ENCODE data around the gene INTS6. TPM values are rescaled to one million over a fixed set of nuclear protein-coding genes. Genes with fewer than 3 reads are reported as not detected.

Gene INTS6
- total and polyA plus RNA-seq, 2 of the 4 experiments (the other 2 are of a cell fraction), result 12.9 to 42.3 TPM

GRCh38 chr13:51364404-51365008 lies 88.3 kb downstream of the INTS6 start:
- Histone ChIP-seq H3K79me1 (ENCODE audit: low read depth in 1 of 2, low read length in 2 of 2) (0 out of 4 replicates have a peak, but pooled peaks cover 0 to 2% of the 10 kb centered on the region in 2 experiments), H3K36me3 (ENCODE audit: control insufficient read depth, insufficient read depth, low read length) (peaks cover 19% of the 10 kb centered on the region), H3K9ac (ENCODE audit: low read depth, low read length) (no peak overlapping the region), H4K5ac (ENCODE audit: low read depth, low read length) (no peak overlapping the region), H3K4me3 (ENCODE audit: insufficient read depth, low read depth, low read length) (no peak overlapping the region), H3K9me3 (ENCODE audit: control insufficient read depth, insufficient read depth, low read length) (no peaks in the 10 kb centered on the region), H3K56ac (ENCODE audit: extremely low read depth, insufficient read depth, low read length) (peak overlapping the region; percentile 47; the same call in 1 of the 2 replicates), H3K23ac (ENCODE audit: low read depth, low read length) (peak overlapping the region; percentile 49; the same call in 1 of the 2 replicates), H2AFZ (replicated peaks; ENCODE audit: low read length, poor library complexity) (no peak overlapping the region), H3K9me1 (ENCODE audit: insufficient read depth, low read length) (no peaks in the 10 kb centered on the region), H3K4me2 (ENCODE audit: low read depth, low read length) (no peak overlapping the region; the same call in 1 of the 2 replicates), H3K14ac (replicated peaks; ENCODE audit: low read depth, low read length) (peak overlapping the region; percentile 64; the same call in 1 of the 2 replicates), H4K91ac (ENCODE audit: insufficient read depth, low read depth, low read length) (no peak overlapping the region), H2AK9ac (replicated peaks; ENCODE audit: low read depth, low read length, poor library complexity) (no peak overlapping the region), H2BK5ac (ENCODE audit: low read depth, low read length, poor library complexity, severe bottlenecking) (no peak overlapping the region), H4K20me1 (ENCODE audit: insufficient read depth, low read length) (no peaks in the 10 kb centered on the region; the same call in 1 of the 2 replicates), H2BK20ac (ENCODE audit: low read depth, low read length) (no peak overlapping the region), H3K27ac (ENCODE audit: insufficient read depth, low read length) (no peak overlapping the region), H2AK5ac (ENCODE audit: low read depth, low read length) (peak overlapping the region; percentile 14; the same call in 1 of the 2 replicates), H2BK120ac (ENCODE audit: low read depth, low read length) (no peak overlapping the region), H3K27me3 (ENCODE audit: control insufficient read depth, insufficient read depth, low read length) (no peaks in the 10 kb centered on the region), H3K4me1 (ENCODE audit: control insufficient read depth, insufficient read depth, low read length) (no peaks in the 10 kb centered on the region; the same call in 1 of the 2 replicates), H2BK15ac (ENCODE audit: low read depth, low read length) (no peak overlapping the region), H4K8ac (ENCODE audit: low read depth in 2 of 2, low read length in 2 of 2) (no peak overlapping the region), H3K4ac (ENCODE audit: low read depth, low read length) (no peak overlapping the region), H3K18ac (ENCODE audit: low read depth, low read length) (no peak overlapping the region)
- dilution Hi-C loops (cut with HindIII; ENCODE audit: low sequenced_read_pairs, unreplicated experiment) (no loop called here), intact Hi-C loops (cut with micrococcal nuclease) (no loop called here), in situ Hi-C loops (cut with MboI; ENCODE audit: low sequenced_read_pairs) (no loop called here)
- peak; percentile 97 for ATAC-seq (ENCODE audit: low read depth)
- TF ChIP-seq CTCF (conservative IDR thresholded peaks at IDR 0.05; ENCODE audit: low read depth, low read length), result no peak
- no peak for TF ChIP-seq MAZ (IDR thresholded peaks at IDR 0.05; ENCODE audit: borderline replicate concordance, low read depth, low read length)
- TF ChIP-seq USF2 (IDR thresholded peaks at IDR 0.05; ENCODE audit: low read depth, low read length), result no peak
- no peak for TF ChIP-seq MXI1 (IDR thresholded peaks at IDR 0.05; ENCODE audit: borderline replicate concordance, low read depth, low read length)
- TF ChIP-seq ELK1 (IDR thresholded peaks at IDR 0.05; ENCODE audit: borderline replicate concordance, low read depth, low read length), result no peak
- no peak for TF ChIP-seq CEBPB (IDR thresholded peaks at IDR 0.05; ENCODE audit: low read depth, low read length)
- TF ChIP-seq SMC3 (IDR thresholded peaks at IDR 0.05; ENCODE audit: low read depth, low read length), result no peak
- no peak for TF ChIP-seq MAFK (IDR thresholded peaks at IDR 0.05; ENCODE audit: low read depth, low read length)
- TF ChIP-seq NFE2L2 (IDR thresholded peaks at IDR 0.05; ENCODE audit: low read depth, low read length), result 0 out of 2 replicates have a peak, but pooled peaks have one; percentile 17
- ChIA-PET CTCF (no interaction called here), POLR2A (ENCODE audit: unreplicated experiment) (interaction anchor here (0.6 kb wide), 1 partner anchor 1052 kb away, joined by 4 read pairs; no protein-coding TSS in a partner anchor)
- DNase-seq, result peak; percentile 79
- no CpG with 5 or more reads among the region's 3 CpGs for WGBS, 2 experiments (ENCODE audit: extremely low coverage in 2 of 2, insufficient read length in 1 of 2)
- BruUV-seq (replicated peaks), result no TSS peak
